CD4-positive, alpha-beta T cell treated with Interleukin-4 for 1 hour (primary cell): ENCODE measurements around the gene HSBP1L1.

Experiments
- DNase-seq, 2 donors: peaks; one replicate each; pipeline ENCODE4 v3.0.0-alpha.2; 2020 to 2022

HSBP1L1 gene

DNA sequence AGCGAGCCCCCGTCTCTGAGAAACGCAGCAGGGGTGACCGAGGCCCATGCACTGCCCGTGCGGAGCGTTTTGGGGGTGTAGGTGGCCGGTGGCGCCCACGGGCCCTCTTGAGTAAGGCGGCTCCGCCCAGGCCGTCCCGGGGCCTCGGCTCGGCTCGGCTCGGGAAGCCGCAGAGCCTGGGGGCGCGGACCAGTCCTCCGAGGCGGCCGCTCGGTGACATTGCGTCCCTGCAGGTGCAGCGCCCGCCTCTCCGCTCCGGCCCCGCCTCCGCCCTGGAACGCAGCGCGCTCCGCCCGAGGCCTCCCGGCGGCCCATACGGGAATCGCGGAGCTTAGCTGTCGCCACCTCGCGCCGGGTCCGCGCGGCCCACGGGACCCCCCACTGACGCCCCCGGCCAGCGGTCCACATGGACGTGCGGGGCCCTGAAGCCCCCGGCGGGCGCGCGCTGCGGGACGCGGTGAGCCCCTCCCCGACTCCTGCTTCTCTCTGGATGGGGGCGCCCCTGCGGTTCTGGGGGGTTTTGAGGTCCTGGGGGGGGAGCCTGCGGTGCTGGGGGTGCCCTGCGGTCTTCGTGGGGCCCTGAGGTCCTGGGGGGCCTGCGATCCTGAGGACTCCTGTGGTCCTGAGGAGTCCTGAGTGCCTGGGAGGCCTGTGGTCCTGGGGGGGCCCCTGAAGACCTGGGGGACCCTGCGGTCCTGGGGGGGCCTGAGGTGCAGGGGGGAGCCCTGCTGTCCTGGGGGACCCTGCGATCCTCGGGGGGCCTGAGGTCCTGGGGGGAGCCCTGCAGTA, at the start of gene HSBP1L1:
TSS of gene HSBP1L1 (plus strand) at position 314 of the 789 bp plus-strand sequence. CDS start at position 407, 93 bp downstream.
- peak; percentile 67 to 69 for DNase-seq

DNA sequence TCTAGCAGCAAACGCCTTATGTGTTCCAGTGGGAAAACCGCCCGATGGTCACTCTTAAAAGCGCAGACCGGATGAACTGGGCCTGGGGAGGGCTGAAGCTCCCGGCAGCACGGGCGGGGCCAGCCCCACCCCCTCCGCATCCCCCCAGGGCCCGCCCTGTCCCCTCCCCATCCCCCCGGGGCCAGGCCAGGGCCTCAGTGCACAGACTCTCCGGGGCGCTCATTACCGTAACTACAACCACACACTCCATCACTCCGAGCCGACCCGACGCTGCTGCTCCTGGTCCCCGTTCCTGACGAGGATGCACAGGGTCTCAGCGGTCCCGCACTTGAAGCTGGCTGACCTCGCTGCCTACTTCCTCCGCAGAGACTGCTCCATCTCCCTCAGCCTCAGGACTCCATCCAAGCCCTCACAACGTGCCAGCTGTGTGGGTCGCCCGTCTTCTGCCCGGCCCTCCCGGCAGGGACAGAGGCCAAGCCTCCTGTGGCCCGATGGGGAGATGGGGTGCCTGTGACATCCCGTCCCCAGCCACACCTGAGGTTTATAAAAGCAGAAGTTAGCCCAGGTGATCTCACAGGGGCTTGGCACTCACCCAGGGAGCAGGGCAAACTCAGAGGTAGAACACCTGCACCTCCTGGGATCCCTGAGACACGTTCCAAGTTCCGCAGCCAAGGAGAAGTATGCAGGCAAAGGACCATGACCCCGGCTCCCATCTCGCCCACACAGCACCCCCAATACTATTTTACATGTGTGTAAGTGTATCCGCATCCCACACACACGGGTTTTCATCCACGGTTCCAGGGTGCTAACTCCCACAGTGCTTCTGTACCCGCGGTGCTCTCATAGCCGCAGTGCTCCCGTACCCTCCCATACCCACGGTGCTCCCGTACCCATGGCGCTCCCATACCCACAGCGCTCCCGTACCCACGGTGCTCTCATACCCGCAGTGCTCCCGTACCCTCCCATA, 49.0 kb upstream of the HSBP1L1 start:
- DNase-seq: no peak

DNA sequence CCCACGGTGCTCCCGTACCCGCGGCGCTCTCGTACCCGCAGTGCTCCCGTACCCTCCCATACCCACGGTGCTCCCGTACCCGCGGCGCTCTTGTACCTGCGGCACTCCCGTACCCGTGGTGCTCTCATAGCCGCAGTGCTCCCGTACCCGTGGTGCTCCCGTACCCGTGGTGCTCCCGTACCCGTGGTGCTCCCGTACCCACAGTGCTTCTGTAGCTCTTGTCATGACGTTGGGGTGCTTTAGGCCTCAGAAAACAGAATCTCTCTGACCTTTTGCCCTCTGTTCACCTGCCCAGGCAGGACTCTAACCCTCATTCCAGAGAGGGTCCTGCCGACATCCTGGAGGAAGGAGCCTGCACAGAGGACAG, 48.3 kb upstream of the HSBP1L1 start:
- no peak for DNase-seq

DNA sequence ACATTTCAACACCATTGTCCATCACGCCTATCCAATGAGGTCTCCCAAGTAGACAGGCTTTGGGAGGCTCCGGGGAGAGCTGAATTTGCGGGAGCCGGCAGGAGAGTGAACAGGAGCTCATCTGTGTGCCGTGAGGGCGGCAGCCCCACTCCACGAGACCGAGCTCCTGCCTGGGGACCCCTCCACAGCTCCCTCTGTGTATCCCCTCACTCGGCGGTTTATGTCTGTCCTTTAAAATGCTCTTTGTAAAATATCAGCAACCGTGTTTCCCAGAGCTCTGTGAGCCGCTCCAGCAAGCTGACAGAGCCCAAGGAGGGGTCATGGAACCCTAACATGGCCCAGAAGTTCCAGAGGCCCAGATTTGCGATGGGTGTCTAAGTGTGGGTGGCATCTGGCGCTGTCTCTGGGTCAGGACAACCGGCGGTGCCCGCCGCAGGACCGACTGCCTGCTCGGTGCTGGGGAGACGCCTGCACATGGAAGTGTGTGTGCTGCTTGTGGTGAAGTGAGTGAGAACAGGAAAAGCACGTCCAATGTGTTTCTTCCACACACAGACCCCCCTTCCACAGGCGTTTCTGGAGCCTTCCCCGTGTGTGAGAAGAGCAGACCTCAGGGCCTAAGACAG, 47.8 kb upstream of the HSBP1L1 start:
- DNase-seq: peak in 1 of 2 donors; percentile 7

DNA sequence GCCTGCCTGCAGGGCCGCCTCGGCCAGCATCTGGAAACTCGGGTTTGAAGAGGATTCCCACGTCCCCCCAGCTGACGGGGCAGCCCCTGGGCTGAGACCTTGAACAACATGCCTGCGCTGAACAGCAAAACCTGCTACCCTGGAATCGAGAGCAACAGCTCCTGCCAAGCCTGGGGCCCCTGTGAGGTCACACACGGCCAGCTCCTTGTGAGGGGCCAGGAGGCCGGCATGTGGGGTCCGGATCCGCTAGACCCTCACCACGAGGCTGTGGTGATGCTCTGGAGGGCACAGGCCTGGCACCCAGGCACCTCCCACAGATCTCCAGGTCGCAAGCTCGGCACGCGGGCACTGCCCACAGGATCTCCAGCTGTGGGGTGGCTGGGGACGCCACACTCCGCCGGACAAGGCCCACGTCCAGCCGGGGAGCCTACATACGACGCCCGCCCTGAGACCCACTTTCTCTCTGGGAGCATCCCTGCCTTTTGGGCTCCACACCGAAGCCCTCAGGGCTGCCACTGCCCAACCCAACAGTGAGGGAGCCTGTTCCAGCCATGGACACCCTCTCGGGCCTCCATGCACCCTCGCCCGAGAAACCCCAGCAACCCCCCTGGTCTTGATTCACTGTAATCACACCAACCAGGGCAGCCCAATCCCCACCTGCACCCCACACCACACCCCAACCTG, 47.1 kb upstream of the HSBP1L1 start:
- DNase-seq: peak in 1 of 2 donors; percentile 5

DNA sequence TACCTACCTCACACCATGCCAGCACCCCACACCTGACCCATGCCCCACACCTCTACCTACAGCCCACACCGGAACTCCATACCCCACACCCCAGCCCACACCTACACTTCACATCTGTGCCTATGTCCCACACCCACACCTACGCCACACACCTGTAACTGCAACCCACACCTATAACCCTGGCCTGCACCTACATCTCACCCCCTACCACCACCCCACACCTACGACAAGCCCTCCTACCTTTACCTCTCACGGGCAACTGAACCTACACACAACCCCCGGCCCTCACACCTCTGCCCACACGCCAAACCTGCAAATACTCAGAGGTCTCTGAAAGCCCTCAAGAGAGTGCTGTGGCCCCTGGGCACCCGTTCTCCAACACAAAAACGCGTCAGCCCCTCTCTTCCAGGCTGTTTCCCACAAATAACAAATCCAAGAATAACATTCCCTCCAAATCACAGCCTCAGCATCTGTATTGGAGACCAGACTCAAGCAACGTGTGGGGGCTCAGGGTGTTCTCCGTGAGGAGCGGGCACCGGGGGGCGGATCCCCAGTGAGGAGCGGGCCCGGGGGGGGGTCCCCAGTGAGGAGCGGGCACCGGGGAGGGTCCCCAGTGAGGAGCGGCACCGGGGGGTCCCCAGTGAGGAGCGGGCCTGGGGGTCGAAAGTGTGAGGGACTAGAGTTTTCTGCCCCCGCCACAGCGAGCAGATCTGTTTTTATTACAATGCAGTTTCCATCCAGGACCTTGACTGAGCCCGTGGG, 46.4 kb upstream of the HSBP1L1 start:
- DNase-seq: peak in 1 of 2 donors; percentile 9

DNA sequence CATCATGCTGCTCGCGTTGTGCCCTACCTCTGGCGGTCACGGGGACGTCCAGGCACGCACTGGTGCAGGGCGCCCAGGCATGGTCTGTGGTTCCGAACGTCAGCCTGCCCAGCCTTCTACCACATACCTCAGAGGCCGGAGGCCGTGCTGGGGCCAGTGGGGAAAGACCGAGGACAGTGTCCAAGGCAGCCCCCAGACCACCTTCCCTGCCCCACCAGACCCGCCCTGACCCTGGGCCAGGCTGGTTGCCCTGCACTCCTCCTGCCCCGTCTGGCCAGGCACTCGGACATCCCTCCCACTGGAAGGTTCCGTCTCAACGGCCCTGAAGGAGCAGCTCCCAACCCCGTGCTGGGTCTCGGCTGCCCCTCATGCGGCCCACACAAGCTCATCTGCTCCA, 45.8 kb upstream of the HSBP1L1 start:
- DNase-seq: peak in 1 of 2 donors; percentile 7

DNA sequence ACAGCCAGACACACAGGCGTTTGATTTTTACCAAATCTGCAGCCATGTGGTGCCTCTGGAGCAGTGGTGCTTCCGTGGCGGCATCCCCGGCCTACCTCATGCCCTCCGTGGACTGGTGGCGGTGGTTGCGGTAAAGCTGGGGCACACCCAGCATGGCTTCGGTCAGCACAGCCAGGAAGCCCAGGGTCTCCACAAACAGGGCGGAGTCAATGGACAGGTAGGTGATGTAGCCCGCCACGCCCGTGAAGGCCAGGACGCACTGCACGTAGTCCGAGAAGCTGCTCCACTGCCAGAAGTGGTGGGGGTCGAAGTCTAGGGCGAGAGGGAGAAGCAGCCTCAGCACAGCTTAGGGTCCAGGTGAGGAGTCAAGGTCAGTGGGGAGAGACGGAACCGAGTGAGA, 45.4 kb upstream of the HSBP1L1 start:
- DNase-seq: peak in 1 of 2 donors; percentile 11

DNA sequence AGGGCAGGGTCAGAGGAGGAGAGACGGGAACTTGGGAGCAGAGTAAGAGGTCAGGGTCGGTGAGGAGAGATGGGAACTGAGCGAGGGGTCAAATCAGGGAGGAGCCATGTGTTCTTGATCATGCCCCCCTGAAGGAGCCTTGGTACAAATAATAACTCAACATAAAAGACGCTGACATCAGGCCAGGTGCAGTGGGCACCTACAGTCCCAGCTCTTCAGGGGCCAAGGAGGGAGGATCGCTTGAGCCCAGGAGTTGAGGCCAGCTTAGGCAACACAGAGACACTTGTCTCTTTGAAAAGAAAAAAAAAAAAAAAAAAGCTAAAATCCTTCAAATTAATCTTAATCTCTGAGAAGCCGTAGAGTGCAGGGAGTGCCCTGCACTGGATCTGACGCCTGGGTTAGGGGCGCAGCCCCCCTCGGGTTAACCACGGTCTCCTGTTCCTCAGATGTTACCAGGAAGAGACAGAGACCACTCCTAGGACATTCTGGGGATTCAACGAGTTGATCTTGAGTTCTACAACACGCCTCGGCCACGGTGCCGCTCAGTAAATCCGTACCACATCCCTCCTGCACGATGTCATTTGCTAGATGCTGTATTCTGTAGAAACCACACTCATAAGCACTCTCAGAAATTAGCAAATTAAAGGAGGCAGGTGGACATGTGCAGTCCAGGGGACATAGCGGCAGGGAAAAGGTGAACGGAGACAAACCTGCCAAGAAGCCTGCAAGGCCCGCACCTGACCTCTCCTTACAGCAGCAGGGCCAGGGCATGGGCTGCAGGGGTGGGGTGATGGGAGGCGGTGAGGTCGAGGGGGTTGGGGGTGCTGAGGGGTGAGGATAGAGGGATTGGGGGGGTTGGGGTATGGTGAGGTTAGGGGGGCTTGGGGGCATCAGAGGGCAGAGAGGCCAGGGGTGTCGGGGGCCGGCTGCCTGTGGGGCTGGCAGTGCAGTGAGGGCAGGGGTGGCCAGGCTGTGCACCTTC, 42.2 kb upstream of the HSBP1L1 start:
- peak in 1 of 2 donors; percentile 14 for DNase-seq

DNA sequence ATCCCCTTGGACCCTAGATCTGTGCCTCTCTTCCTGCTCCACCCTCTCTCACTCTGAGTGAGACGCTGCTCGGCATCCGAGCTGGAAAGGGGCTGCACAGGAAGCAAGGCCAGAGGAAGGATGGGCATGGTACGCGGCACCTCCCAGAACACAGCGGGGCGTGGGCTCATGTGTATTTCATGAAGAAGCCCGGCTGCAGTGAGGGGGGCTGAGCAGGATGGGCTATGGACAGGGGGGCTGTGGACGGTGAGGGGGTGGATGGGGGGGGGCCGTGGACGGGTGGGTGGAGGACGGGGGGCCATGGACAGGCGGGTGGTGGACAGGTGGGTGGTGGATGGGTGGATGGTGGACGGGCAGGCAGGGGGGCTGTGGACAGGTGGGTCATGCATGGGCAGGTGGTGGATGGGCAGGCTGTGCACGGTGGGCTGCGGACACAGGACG, 41.5 kb upstream of the HSBP1L1 start:
- DNase-seq: peak in 1 of 2 donors; percentile 9

DNA sequence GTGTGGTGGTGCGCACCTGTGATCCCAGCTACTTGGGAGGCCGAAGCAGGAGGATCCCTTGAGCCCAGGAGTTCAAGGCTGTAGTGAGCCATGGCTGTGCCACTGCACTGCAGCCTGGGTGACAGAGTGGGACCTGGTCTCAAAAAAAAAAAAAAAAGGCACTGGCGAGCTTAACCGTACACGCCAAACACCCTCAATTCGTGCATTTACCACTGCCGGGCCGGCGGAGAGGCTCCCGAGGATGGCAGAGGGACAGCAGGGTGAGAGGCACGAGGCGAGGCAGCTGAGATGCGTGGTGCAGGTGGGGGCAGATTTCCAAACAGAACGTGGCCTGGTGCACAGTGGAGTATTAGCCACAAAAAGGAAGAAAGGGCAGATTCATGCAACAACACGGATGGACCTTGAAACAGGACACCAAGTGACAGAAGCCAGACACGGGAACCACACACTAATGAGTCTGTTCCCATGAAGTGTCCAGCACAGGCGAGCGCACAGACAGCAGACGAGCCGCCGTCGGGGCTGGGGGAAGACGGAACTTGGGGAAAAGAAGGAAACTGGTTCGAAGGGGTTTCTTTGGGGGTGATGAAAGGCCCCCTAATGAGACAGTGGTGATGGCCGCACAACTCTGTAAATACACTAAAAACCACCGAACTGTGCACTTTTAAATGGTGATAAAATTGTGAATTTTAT, 40.4 kb upstream of the HSBP1L1 start:
- DNase-seq: peak in 1 of 2 donors; percentile 10

DNA sequence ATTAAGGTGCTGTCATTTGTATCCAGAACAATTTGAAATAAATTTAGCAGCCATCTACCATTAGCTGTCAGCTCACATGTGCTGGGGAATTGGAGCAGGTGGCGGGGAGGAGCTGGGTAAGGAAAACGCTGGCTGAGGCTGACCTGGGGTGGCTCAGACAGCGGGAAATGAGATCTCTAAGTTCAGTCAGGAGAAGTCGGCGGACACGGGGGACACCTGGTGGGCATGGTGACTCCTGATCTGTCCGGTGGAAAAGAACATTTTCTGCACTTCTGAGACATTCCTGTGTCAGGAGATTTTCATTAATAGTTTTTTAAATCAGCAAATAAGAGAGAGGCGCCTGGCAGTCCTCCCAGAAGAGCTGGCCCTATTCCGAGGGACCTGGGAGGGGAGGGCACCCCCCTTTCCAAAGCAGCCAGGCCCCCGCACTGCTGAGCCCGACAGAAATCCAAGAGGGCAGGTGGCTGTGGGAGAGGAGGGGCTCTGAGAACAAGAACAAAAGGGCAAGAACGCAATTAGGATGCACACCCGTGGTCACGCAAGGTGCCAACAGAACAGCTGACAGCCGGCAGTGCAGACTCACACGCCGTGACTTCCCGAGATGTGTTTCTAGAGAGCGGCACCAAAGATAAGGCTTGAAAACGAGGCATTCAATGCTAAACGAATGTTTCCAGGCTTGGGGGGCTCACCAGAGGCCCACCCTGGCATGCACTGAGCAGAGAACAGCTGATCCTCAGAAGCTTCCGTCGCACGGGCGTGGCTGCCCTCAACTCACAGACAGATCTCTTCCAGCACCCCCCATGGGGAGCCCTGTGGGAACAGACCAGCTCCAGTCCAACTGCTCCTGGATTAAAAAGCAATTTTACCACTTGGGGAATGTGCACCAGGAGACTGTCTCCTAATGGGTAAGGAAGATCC, 39.4 kb upstream of the HSBP1L1 start:
- peak in 1 of 2 donors; percentile 4 for DNase-seq

DNA sequence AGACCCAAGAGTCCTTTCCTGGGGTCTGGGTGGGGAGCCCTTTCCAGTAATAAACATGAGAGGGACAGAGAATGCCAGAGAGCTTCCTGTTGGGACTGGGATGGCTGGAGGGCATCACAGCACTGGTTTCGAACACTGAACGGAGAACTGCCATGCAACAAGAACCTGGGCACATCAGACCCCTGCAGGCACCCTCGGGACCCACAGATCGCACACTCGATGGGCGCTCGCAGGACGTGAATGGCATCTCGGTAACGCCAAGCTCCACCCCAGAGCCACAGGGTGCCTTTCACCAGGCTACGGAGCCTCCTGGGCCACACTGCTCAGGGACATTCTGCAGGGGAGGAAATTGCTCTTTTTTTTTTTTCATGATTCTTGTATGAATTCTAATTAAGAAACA, 38.1 kb upstream of the HSBP1L1 start:
- DNase-seq: peak in 1 of 2 donors; percentile 7

DNA sequence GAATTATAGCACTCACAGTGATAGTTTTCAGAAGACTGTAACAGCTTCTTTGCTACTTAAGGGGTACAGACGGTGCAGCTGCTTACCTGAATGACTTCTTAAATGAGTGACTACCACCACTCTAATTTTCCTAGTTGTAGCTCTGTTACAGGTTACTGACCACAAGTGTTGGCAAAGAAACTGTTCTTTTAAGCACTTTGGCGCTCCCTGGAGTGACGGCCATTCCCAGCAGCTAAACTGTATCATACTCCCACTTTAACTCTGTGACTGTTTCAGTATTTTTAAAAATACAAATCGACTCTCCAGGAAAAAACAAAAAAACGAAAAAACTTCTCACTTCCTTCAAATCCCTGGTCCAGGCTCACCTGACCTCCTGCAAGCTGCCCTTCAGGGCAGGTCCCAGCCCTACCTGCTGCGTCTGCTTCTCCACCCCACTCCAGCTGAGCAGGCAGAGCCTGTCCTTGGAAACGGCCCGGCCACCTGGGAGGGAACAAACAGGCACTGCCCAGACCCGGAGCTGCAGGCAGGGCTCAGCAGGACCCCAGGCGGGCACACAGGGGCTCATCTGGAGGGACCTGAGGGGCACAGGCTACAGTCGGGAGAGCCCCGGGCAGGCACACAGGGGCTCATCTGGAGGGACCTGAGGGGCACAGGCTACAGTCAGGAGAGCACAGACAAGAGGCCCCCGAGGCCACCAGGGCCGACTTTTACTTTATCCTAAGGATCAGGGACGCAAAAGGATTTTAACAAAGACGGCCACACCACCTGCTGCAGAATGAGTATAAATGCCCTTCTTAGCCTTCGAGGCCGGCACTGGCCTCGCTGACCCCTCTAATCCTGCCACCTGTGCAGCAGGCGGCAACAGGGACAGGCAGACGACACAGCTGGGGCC, 37.5 kb upstream of the HSBP1L1 start:
- DNase-seq: no peak

DNA sequence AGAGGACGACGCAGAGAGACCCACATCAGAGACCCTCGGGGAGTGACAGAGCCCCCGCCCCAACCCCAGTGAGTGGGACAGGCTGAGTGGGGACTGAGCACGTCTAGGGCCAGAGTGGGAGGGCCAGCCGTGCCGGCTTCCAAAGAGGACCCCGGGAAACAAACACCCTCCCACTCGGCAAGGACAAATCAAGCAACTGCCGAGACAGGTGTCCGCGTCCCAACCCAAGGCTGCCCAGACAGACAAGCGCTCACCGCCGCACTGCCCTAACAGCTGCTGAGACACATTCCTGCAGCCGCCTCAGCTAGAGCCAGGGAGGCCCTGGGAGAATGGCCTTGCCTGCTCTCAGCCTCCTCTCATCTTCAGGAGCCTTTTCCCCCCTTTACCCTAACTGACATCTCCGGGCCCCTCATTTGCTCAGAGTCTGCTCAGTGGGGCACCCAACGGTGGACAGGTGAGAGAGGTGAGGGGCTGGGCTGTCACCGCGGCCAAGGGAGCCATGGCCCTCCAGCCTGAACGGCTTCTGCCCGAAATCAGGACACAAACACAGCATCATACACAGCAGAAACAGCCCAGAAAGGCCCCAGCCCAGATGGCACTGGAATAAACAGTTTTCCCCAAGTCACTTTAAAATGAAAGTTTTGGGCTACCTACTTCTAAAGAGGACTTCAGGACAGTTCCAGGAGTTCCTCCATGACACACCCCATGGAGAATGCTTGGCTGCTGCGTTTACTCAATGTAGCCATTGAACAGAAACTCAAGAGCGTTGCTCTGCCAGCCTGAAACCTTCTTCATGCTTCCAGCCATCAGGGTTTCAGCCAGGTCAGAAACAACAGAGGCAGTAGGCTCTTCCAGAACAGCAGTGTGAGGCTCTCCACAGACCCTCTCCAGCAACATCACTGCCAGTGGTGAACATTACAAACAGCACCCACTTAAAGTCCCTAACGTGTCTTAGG, 36.6 kb upstream of the HSBP1L1 start:
- peak in 1 of 2 donors; percentile 9 for DNase-seq

DNA sequence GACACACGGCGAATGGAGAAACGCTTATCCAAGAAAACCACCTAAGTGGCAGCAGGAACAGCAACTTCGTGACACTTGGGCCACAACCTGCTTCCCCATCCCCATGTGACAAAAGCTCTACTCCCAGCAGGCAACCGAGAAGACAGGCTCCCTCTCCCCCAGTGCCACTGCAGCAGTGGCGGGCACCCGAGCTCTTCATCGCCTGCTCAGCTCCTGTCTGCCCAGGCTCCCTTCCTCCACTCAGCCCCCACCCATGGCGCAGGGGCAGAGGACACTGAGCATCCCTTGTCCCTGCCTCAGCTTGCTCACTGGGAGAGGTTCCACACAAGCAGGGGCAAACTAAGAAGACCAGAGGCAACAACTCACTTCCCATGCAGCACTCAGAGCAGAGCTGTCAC, 35.9 kb upstream of the HSBP1L1 start:
- DNase-seq: peak in 1 of 2 donors; percentile 8
